MG63 (cell line): ENCODE measurements around the gene FILIP1. TPM values are rescaled to one million over a fixed set of nuclear protein-coding genes. Genes with fewer than 3 reads are reported as not detected.
"Not testable (repeated sequence)": the region's sequence is repeated elsewhere in the genome, so short reads cannot be mapped to it uniquely, and the experiment has no call there.

Experiments
- DNase-seq: peaks from one replicate; pipeline ENCODE4 v3.0.0-alpha.2; 2020
- H3K27me3 ChIP-seq: fragments of 250-450 bp; sonication (Bioruptor Pico); 2 replicates; pipeline ENCODE4 v1.5.1; 2020; ENCODE audit warnings: mild to moderate bottlenecking, moderate library complexity
- H3K36me3 ChIP-seq: fragments of 250-450 bp; sonication (Bioruptor Pico); 2 replicates; pipeline ENCODE4 v1.5.1; 2020; ENCODE audit warnings: mild to moderate bottlenecking, moderate library complexity
- H3K4me3 ChIP-seq: fragments of 250-450 bp; sonication (Bioruptor Pico); 2 replicates; pipeline ENCODE4 v1.5.1; 2020; ENCODE audit warnings: mild to moderate bottlenecking, moderate library complexity
- H3K9me3 ChIP-seq: fragments of 250-450 bp; sonication (Bioruptor Pico); 2 replicates; pipeline ENCODE4 v1.5.1; 2020; ENCODE audit warnings: mild to moderate bottlenecking, moderate library complexity
- total RNA-seq: library from RNA; depleted of rRNA; stranded (reverse); fragments of >200 nt; shearing (Covaris generic); gene quantifications from 2 replicates; pipeline ENCODE4 v1.2.3, GENCODE V29; 2014; ENCODE audit warnings: low replicate concordance

The FILIP1 gene
- total RNA-seq, 1 experiment from 2014 or later, result 0.03 TPM

DNA sequence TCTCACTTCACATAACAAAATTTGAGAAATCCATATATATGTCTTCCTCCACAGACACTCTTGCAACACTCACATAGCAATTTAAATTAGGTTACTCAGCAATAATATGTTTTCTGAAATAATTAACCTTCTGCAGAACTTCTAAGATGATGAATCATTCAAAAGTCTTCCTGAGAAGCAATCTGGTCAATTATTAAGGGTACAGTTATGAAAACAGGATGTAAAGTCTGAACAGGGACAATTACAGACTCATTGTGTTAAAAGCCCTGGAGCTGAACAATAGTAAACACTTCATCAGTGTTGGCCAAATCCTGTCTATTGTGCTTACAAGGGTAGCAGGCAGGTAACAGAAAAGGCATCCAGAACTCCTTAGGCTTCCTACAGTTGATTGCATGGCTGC, 75.4 kb downstream of the FILIP1 start:
- Histone ChIP-seq H3K9me3 (no peaks in the 10 kb centered on the region), H3K27me3 (no peaks in the 10 kb centered on the region), H3K36me3 (no peaks in the 10 kb centered on the region), H3K4me3 (no peak overlapping the region)
- no peak for DNase-seq

DNA sequence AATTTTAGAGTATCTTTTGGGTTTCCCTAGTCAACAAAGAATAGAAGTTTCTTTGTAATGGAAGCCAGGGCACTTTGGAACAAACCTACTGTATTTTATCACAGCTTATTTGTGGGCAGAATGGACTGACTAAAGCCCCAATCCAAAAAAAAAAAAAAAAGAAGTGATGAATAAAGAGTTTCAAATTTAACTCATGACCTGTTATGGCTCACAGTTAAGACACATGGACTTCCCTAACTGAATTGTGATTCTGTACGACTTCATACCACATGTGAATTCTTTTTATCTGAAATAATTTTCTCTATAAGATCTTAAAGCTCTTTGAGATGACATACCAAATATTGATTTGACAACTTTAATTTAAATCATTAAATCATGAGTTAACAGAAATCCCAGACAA, 77.2 kb downstream of the FILIP1 start:
- H3K9me3 ChIP-seq, result no peaks in the 10 kb centered on the region
- H3K4me3 ChIP-seq, result no peak overlapping the region
- H3K36me3 ChIP-seq, result no peaks in the 10 kb centered on the region
- H3K27me3 ChIP-seq, result no peaks in the 10 kb centered on the region
- DNase-seq, result no peak

DNA sequence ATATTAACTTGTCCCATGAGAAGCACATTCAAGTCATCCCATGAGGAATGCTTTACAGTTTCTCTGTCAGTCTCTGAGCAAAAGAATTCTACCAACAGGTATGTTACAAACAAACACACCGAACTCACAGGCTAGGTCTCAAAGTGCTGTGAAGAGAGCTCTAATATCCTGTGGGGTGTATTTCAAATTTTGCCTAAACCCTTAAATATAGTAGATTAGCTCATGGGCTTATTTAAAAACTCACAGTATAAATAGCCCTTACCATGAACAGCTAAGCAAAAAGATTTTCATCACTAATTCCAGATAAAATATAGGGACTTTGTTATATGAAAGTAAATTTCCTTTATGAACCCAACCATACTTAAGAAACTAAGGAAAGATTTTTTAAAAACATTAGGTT, 77.8 kb downstream of the FILIP1 start:
- DNase-seq, result no peak
- H3K4me3 ChIP-seq, result no peak overlapping the region
- no peaks in the 10 kb centered on the region for H3K9me3 ChIP-seq
- no peaks in the 10 kb centered on the region for H3K27me3 ChIP-seq
- no peaks in the 10 kb centered on the region for H3K36me3 ChIP-seq

DNA sequence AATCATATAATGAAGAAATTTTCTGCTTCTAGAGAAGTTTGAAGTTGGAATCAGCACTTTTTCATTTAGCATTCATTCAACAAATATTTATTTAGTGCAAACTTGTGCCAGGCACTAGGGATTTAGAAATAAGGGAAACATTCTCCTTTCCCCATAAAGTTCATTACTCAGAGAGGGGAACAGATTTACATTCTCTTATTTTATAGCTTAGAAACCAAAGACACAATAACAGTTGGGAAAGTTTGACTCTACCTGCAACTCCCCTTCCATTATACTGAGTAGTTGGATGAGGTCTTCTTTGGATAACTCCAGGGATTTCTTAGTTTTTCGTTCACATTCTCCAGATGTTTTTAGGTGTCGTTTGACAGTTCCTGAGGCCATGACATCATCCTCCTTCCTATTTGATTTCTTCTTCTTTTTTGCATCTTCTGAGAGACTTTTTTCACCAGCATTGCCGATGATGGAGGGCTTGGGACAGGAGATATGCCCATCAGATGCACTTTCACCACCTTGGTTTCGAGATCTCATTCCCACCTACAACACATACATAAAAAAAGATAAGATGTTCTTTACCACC, 79.1 kb downstream of the FILIP1 start:
- no peak for DNase-seq
- no peaks in the 10 kb centered on the region for H3K27me3 ChIP-seq
- H3K36me3 ChIP-seq, result no peaks in the 10 kb centered on the region
- no peaks in the 10 kb centered on the region for H3K9me3 ChIP-seq
- no peak overlapping the region for H3K4me3 ChIP-seq

DNA sequence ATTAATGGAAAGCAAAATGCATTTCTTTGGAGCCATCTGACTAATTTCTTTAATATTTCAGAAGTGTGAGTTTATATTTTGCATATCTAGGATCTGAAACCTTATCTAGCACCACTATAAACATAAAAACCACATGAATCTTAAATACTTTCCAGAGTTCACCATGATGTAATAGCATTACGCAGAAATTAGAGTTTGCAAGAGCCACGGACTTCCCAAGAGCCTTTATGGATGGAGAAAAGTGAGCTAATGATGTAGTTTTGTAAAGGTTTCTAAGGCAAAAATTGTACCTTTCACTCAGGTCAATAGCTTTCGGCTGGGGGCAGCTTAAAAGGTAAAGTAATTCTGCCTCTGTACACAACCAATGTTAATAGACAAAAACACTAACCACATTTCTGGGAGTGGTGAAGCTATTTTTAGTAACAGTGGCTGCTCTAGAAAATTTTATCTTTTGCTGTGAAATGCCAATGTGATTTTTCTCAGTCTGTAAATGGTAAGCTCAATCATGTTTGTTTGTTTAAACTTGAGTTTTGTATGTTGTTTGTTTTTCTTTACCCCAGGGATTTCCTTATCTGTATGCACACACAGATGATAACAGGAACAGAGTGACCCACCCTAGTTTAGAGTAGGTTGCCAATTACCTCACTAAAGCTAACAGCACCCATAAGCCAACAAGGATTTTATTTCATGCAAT, 80.5 kb downstream of the FILIP1 start:
- H3K27me3 ChIP-seq, result no peaks in the 10 kb centered on the region
- DNase-seq, result no peak
- no peaks in the 10 kb centered on the region for H3K9me3 ChIP-seq
- H3K4me3 ChIP-seq, result no peak overlapping the region
- H3K36me3 ChIP-seq, result no peaks in the 10 kb centered on the region

DNA sequence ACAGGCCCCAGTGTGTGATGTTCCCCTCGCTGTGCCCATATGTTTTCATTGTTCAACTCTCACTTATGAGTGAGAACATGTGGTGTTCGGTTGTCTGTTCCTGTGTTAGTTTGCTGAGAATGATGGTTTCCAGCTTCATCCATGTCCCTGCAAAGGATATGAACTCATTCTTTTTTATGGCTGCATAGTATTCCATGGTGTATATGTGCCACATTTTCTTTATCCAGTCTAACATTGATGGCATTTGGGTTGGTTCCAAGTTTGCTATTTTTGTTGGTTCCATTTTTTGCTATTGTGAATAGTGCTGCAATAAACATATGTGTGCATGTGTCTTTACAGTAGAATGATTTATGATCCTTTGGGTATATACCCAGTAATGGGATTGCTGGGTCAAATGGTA, 83.0 kb downstream of the FILIP1 start:
- not testable (repeated sequence) for H3K4me3 ChIP-seq, H3K9me3 ChIP-seq, H3K27me3 ChIP-seq, DNase-seq, H3K36me3 ChIP-seq

DNA sequence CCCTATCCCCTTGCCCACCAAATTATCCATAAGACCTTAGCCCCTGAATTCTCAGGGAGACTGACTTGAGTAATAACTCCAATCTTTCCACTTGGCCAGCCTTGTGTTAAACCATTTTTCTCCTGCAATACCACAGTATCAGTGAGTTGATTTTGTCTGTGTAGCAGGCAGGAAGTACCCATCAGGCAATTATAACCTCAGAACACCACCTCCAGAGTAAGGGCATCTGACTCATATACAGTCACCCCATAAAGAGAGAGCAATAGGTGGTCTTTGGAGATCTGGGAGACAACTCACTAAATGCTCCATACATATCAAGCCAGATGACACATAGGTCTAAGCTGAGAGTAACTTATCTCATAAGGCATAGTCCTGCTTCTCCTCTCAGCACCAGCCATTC, 83.7 kb downstream of the FILIP1 start:
- no peak for DNase-seq
- H3K4me3 ChIP-seq, result no peak overlapping the region
- H3K9me3 ChIP-seq, result no peaks in the 10 kb centered on the region
- no peaks in the 10 kb centered on the region for H3K36me3 ChIP-seq
- no peaks in the 10 kb centered on the region for H3K27me3 ChIP-seq

DNA sequence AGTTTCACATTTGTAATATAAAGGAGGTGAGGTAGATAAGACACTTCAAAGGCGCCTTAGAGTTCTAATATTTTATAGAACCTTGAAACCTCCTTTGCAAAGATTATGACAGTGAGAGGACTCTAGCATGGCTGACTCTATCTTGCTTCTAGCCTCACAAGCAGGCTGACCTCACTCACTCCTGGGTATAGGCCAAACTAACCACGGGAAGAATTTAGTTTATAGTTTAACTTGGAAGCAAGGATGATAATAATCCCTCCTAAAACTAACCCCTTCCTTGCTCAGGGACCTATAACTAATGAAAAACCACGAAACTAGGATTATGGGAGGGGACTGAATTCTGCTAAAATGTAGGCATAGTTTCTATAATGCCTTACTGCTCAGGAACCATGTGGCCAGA, 84.3 kb downstream of the FILIP1 start:
- H3K36me3 ChIP-seq, result no peaks in the 10 kb centered on the region
- H3K27me3 ChIP-seq, result no peaks in the 10 kb centered on the region
- DNase-seq, result peak; percentile 56
- no peaks in the 10 kb centered on the region for H3K9me3 ChIP-seq
- no peak overlapping the region for H3K4me3 ChIP-seq

DNA sequence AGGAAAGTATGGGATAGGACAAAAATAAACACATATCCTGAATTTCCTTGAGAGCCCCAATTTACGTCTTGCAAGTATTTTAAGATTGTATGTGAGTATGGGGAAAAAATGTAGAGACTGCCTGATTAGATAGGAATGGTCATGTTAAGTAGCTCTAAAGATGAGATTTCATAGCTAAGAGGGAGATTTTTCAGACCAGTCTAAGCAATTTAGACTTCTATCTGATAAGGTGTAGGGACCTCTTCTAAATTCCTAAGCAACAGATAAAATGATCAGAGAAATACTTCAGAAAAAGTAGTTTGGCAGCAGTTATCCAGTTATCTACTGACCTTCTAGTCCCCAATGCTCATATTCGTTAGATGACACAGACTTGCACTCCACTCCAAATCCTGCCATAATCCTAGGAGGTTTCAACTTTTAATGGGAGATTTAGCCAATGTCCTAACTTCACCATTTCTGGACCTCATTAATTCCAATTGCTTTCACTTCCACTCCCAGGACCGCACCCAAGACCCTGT, 90.0 kb downstream of the FILIP1 start:
- no peaks in the 10 kb centered on the region for H3K9me3 ChIP-seq
- H3K4me3 ChIP-seq, result no peak overlapping the region
- H3K27me3 ChIP-seq, result no peaks in the 10 kb centered on the region
- no peak for DNase-seq
- H3K36me3 ChIP-seq, result no peaks in the 10 kb centered on the region

DNA sequence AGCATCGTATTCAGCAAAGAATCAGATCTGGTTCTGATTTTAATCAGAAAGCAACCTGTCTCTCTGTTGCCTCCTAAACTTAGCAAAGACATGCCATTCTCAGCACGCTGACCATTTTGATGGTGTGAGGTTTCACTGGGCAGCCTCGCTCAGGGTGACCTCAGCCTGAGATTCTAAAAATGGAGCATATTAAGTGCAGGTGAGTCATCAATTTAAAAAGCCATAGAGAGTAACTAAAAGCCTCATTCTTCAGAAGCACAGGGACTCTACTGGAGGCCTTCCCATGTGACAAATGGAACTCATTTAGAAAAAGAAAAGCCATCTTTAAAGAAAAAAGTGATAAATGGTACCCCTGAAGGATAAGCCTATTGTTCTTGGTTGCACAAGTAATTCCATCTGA, 91.3 kb downstream of the FILIP1 start:
- Histone ChIP-seq H3K36me3 (no peaks in the 10 kb centered on the region), H3K27me3 (no peaks in the 10 kb centered on the region), H3K4me3 (no peak overlapping the region), H3K9me3 (no peaks in the 10 kb centered on the region)
- peak; percentile 76 for DNase-seq

DNA sequence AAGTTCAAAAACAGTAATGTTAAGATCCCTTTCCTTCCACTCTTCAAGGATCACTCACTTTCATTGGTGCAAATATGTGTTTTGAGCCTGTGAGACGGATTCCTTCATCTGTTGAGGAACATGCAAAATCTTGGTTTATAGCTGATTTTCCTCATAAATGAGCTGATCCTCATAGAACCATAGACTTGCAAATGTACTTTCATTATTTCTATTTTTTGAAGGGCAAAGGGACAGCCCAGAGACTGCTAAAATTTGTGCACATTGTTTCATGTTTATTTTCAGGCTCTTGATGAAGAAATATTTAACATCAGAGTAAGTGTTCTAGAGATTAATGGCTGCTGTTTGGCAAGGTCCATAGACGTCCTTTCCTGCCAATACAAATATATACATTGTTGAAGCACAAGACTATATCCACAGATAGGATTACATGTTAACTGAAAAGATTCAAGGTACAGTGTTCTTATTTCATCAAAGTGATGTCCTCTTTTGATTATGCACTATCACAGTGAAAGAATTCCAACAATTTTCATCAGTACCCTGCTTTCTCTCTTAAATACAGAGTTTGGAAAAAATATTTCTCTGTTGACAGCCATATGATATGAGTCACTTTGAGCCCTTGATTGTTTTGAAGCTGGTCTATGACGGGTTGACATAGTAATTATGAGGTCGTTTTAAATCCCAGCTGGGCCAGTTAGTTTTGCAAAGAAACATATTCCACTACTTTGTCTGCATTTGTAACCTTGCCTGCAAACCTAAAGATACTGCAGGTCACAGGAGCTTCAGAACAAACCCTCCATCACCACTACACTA, 95.7 kb downstream of the FILIP1 start:
- H3K9me3 ChIP-seq, result no peaks in the 10 kb centered on the region
- no peak for DNase-seq
- no peak overlapping the region for H3K4me3 ChIP-seq
- H3K36me3 ChIP-seq, result no peaks in the 10 kb centered on the region
- no peaks in the 10 kb centered on the region for H3K27me3 ChIP-seq

DNA sequence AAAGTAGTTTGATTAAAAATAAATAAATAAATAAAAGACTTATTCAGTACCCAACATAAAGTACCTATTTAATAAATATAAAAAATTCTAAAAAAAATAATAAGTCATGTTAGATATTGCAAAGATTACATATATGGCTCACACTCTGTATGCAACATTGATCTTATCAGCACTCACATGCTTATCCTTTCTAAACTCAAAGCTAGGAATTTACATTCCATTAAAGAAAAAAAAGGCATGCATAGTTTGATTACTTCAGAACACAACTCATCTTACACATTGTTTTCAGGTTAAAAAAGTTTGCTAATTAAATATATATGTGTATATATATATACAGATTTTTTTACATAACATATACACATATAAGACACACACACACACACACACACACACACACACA, 96.4 kb downstream of the FILIP1 start:
- Histone ChIP-seq H3K36me3 (no peaks in the 10 kb centered on the region), H3K9me3 (no peaks in the 10 kb centered on the region), H3K27me3 (no peaks in the 10 kb centered on the region; the same call in 1 of the 2 replicates), H3K4me3 (no peak overlapping the region)
- no peak for DNase-seq

DNA sequence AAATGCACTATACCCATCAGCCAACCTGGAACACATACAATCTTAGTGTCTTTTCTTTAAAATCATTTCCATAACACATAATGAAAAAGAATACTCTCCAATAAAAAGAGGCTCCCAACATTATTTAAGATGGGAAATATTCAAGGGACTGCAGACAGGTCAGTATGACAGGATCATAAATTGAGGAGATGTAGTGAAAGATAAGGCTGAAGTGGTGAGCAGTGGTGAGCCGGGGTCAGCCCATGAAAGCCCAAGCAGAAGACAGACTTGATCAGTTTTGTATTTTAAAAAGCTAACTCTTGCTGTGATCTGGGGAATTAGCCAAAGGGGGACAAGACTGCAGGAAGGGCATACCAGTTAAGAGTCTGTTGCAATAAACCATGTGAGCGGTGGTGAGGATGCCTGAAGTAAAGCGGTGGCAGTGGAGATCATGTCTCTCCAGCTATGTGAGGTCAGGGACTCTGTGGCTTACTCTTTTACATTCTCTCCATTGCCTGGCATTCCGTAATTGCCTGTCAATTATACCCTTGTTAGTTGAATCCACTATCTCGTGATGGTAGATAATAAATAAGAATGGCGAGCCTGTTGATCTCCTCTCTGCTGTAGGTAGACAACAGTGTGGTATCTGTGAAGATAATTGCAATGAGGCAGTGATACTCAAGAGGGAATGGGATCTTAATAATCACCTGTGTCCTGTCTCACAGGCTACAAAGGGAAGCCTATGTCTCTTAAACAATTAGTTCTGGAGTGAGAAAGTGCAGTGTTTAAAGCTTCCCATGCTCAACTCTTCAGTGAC, 97.4 kb downstream of the FILIP1 start:
- Histone ChIP-seq H3K36me3 (no peaks in the 10 kb centered on the region), H3K27me3 (no peaks in the 10 kb centered on the region; the same call in 1 of the 2 replicates), H3K4me3 (no peak overlapping the region), H3K9me3 (no peaks in the 10 kb centered on the region)
- DNase-seq, result no peak

DNA sequence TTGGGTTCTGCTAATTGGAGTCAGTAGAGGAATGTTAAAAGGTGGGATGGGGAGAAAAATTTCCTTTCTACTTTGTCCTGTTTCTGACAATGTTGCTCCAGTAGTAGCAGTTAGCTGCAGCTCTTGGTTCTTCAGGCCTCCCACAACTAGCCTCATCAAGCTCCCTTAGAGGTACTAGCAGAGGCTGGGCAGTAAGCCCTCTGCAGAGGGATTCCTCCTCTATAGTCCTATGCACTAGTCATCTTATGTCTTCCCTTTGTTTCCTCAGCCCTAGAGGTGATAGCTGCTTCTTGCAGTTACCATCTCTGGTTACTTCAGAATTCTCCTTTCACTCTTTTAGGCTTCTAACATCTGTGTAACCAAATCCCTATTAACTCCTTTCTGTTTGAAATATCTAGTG, 99.8 kb downstream of the FILIP1 start:
- no peaks in the 10 kb centered on the region for H3K9me3 ChIP-seq
- no peak for DNase-seq
- H3K4me3 ChIP-seq, result no peak overlapping the region
- no peaks in the 10 kb centered on the region; the same call in 1 of the 2 replicates for H3K27me3 ChIP-seq
- H3K36me3 ChIP-seq, result no peaks in the 10 kb centered on the region

DNA sequence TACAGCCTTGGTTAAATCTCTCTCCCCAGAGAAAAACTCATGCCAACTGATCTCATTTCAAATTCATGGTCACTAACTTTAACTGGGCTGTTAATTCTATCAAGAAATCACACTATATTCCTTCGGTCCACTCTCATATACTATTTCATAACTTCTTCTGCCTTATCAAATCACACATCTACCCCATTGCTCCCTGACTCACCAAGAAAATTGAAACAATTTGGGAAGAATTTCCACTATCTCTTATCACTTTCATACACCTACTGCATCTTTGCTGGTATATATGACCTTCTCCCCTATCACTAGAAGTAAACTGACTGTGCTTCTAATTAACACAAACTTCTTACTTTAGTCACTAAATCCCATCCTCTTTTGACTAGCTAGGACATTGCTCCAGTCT, 102.3 kb downstream of the FILIP1 start:
- no peak for DNase-seq
- Histone ChIP-seq H3K4me3 (no peak overlapping the region), H3K9me3 (no peaks in the 10 kb centered on the region), H3K27me3 (no peaks in the 10 kb centered on the region; the same call in 1 of the 2 replicates), H3K36me3 (no peaks in the 10 kb centered on the region)

DNA sequence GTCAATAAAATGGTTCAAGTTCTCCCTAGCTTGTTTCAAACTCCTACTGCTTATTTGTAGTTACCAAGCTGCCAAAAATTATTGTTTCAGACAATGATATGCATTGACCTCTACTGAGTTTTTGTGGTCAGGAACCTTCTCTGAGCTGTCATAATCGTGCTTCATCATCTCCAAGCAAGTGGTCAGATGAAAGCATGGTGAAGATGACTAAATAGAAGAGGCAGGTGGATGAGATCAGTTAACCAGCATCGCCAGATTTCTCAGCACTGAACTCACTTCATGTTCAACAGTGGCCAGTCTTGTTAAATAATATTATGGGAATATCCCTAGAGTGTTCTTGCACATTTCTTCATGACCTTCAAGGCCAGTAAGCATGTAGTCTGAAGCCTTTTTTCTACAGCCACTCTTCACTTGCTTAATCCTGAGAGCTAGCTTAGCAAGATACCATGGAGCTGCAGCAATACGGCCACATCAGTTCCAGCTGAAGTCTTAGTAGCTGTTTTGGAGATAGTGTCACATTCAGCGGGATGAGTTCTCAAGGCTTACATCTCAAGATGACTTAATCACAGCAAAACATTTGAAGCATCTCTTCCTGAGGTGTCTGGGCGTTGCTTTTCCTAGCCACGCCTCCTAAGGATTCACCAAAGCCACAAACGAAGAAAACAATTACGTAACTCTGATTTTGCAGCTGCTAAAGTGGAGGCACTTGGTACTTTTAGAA, 107.4 kb downstream of the FILIP1 start:
- H3K9me3 ChIP-seq, result no peaks in the 10 kb centered on the region
- DNase-seq, result no peak
- no peaks in the 10 kb centered on the region for H3K27me3 ChIP-seq
- H3K36me3 ChIP-seq, result no peaks in the 10 kb centered on the region
- no peak overlapping the region for H3K4me3 ChIP-seq
